ENCODE results near the gene MR1.

DNA sequence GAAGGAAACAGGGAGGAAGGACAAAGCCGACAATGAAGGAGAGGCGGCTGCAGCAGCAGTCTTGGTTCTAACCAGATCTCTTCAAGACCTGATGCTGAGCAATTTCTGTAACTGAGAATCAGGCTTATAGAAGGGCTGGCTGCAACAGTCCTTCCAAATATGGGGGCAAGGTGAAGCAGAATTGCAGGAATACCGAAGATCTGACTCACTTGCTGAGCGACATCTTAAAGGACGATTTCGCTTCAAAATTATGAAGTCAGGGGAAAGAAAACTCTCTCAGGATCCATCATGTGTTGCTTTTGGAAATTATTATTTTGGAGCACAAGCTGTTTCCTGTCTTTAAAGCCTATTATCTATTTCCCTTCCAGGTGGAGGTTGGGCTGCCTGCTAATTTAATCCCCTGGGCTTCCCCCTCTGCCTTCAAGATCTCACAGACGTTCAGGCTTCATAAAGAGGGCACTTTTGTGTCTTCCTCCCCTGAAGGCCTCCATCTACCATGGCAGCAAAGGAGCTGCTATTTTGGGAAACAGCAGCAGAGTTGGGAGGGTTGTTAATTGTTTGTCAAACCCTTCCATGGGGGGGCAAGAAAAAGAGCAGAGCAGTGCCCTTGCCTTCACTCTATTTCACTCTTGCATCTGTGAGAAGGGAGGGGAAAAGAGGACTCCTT lies 43.9 kb downstream of the MR1 start:
- TF ChIP-seq POLR2A (IDR thresholded peaks at IDR 0.05; ENCODE audit: low read length) = no peak
- TF ChIP-seq GATA1 (IDR thresholded peaks at IDR 0.05; ENCODE audit: low read depth, low read length) = no peak

Measured in erythroblast (primary cell).